ENCODE data around the gene B9D1. TPM values are rescaled to one million over a fixed set of nuclear protein-coding genes. Genes with fewer than 3 reads are reported as not detected.

The B9D1 gene
- total and polyA plus RNA-seq, 2 of the 13 experiments (the other 11 are each of a cell fraction or from before 2014, with no cell fraction given), result 27.7 to 31.1 TPM

DNA sequence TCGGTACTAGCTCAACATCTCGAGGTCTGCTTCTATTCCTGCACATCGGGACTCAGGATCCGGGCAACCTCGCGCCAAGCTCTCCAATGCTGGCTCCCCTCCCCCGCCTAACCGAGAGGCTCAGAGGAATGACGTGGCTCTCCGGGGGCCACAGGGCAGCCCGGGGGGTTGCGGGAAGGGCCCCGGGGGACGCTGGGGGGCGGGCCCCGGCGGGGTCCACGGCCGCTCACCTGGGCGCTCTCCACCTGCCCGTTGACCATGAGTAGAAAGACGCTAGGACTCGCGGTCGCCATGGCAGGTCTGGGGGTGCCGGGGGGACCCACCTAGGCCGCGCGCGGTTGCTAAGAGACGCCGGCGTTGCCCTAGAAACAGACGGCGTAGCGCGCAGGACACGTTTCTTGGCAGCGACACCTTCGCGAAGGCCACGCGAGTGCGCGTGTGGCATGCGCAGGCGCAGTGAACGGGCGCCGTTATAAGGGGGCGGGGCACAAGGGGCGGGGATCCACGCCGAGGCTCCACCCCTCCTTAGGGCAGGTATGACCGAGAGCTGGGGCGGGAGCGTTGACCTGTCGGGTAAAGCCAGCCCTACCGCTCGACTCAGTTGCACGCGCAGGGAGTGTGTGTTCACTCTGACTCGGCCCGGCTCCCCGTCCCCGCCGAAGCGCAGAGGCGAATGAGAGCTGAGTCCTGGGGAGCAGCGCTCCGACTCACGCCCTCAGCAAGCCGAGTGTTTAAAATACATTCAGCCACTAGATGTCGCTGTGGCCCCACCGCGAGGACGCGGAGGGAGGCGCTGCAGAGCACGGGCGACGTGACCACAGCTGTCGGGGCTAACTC lies at the start of gene B9D1 (continued):
- TF ChIP-seq, protein P1, sequence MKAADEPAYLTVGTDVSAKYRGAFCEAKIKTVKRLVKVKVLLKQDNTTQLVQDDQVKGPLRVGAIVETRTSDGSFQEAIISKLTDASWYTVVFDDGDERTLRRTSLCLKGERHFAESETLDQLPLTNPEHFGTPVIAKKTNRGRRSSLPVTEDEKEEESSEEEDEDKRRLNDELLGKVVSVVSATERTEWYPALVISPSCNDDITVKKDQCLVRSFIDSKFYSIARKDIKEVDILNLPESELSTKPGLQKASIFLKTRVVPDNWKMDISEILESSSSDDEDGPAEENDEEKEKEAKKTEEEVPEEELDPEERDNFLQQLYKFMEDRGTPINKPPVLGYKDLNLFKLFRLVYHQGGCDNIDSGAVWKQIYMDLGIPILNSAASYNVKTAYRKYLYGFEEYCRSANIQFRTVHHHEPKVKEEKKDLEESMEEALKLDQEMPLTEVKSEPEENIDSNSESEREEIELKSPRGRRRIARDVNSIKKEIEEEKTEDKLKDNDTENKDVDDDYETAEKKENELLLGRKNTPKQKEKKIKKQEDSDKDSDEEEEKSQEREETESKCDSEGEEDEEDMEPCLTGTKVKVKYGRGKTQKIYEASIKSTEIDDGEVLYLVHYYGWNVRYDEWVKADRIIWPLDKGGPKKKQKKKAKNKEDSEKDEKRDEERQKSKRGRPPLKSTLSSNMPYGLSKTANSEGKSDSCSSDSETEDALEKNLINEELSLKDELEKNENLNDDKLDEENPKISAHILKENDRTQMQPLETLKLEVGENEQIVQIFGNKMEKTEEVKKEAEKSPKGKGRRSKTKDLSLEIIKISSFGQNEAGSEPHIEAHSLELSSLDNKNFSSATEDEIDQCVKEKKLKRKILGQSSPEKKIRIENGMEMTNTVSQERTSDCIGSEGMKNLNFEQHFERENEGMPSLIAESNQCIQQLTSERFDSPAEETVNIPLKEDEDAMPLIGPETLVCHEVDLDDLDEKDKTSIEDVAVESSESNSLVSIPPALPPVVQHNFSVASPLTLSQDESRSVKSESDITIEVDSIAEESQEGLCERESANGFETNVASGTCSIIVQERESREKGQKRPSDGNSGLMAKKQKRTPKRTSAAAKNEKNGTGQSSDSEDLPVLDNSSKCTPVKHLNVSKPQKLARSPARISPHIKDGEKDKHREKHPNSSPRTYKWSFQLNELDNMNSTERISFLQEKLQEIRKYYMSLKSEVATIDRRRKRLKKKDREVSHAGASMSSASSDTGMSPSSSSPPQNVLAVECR (CRISPR knock-in tag; IDR thresholded peaks at IDR 0.05; ENCODE audit: borderline replicate concordance), result peak; percentile 94
- TF ChIP-seq, protein P2, sequence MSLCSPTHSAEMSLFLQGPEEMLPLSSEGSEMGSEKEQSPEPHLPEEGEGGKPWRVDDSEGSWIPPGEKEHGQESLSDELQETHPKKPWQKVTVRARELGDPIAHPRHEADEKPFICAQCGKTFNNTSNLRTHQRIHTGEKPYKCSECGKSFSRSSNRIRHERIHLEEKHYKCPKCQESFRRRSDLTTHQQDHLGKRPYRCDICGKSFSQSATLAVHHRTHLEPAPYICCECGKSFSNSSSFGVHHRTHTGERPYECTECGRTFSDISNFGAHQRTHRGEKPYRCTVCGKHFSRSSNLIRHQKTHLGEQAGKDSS (CRISPR knock-in tag; IDR thresholded peaks at IDR 0.05; ENCODE audit: borderline replicate concordance, low read depth), result 0 out of 2 replicates have a peak, but pooled peaks have one; percentile 23
- TF ChIP-seq SNAPC2 (CRISPR knock-in tag; IDR thresholded peaks at IDR 0.05) (no peak), CHD4 (IDR thresholded peaks at IDR 0.05; ENCODE audit: borderline replicate concordance, low read length) (no peak), SUZ12 (IDR thresholded peaks at IDR 0.05; ENCODE audit: low read depth, low read length) (no peak), KDM4B (CRISPR knock-in tag; IDR thresholded peaks at IDR 0.05) (no peak), ZSCAN25 (CRISPR knock-in tag; IDR thresholded peaks at IDR 0.05) (0 out of 2 replicates have a peak, but pooled peaks have one; percentile 48), ZNF550 (CRISPR knock-in tag; IDR thresholded peaks at IDR 0.05; ENCODE audit: borderline replicate concordance) (0 out of 2 replicates have a peak, but pooled peaks have one; percentile 54), RBM39 (IDR thresholded peaks at IDR 0.05; ENCODE audit: low read depth, low read length, poor library complexity, severe bottlenecking) (no peak)
- TF ChIP-seq, protein P3, sequence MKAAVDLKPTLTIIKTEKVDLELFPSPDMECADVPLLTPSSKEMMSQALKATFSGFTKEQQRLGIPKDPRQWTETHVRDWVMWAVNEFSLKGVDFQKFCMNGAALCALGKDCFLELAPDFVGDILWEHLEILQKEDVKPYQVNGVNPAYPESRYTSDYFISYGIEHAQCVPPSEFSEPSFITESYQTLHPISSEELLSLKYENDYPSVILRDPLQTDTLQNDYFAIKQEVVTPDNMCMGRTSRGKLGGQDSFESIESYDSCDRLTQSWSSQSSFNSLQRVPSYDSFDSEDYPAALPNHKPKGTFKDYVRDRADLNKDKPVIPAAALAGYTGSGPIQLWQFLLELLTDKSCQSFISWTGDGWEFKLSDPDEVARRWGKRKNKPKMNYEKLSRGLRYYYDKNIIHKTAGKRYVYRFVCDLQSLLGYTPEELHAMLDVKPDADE (CRISPR knock-in tag; IDR thresholded peaks at IDR 0.05), result no peak
